Kidney epithelial cell (primary cell): ENCODE measurements around the gene CLEC4A. TPM values are rescaled to one million over a fixed set of nuclear protein-coding genes. Genes with fewer than 3 reads are reported as not detected.
"Not testable (repeated sequence)": the region's sequence is repeated elsewhere in the genome, so short reads cannot be mapped to it uniquely, and the experiment has no call there.

Experiments
- DNase-seq: peaks from one replicate; pipeline ENCODE4 v3.0.0-alpha.2; 2010; ENCODE audit warnings: low read depth
- H3K27me3 ChIP-seq: 2 replicates; pipeline ENCODE4 v1.6.0; 2011; ENCODE audit warnings: low read length; ENCODE audit not compliant: control insufficient read depth, insufficient read depth
- H3K36me3 ChIP-seq: 2 replicates; pipeline ENCODE4 v1.5.1; 2011; ENCODE audit warnings: low read length; ENCODE audit not compliant: control insufficient read depth, insufficient read depth
- H3K4me3 ChIP-seq: 2 replicates; pipeline ENCODE4 v1.5.1; 2011; ENCODE audit warnings: low read depth, mild to moderate bottlenecking, control low read depth, low read length
- total RNA-seq: library from RNA; depleted of rRNA; stranded (reverse); fragments of >200 nt; gene quantifications from 2 replicates; pipeline ENCODE4 v1.2.3, GENCODE V29; 2015
- TF ChIP-seq, protein P1 (sequence below): IDR thresholded peaks from 2 replicates; pipeline ENCODE4 v1.5.1; 2011; ENCODE audit warnings: mild to moderate bottlenecking, moderate library complexity, low read length, control low read depth, inconsistent platforms; ENCODE audit not compliant: insufficient read depth, poor library complexity, severe bottlenecking

The CLEC4A gene
- total RNA-seq, 1 donor from 2014 or later, result 0.50 TPM

DNA sequence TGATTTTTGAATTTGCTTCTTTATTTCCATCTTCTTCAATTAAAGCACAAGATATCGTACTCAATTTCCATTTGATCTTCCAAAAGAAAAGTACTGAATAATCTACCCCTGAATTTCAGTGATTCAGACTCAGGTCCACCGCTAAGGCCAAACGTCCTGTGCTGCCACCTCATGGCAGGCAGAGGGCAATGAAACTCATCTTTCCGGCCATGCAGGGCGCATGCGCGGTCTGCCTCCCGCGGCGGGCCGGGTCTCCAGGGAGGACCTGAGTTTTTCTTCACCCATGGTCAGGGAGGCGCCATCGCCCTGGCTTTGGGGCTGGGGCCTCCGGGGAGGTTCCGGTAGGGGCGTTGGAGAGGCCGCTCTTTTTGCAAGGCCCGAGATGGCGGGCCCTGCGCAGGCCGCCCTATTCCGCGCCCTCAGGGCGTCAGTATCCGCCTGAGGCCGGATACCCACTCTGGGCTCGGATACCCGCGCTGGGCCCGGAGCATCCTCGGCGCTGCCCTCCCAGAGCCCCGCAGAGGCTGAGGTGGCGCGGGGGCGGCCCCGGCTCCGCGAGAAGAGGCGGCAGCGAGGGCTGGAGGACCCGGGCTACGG lies 56.7 kb downstream of the CLEC4A start:
- TF ChIP-seq, protein P1, sequence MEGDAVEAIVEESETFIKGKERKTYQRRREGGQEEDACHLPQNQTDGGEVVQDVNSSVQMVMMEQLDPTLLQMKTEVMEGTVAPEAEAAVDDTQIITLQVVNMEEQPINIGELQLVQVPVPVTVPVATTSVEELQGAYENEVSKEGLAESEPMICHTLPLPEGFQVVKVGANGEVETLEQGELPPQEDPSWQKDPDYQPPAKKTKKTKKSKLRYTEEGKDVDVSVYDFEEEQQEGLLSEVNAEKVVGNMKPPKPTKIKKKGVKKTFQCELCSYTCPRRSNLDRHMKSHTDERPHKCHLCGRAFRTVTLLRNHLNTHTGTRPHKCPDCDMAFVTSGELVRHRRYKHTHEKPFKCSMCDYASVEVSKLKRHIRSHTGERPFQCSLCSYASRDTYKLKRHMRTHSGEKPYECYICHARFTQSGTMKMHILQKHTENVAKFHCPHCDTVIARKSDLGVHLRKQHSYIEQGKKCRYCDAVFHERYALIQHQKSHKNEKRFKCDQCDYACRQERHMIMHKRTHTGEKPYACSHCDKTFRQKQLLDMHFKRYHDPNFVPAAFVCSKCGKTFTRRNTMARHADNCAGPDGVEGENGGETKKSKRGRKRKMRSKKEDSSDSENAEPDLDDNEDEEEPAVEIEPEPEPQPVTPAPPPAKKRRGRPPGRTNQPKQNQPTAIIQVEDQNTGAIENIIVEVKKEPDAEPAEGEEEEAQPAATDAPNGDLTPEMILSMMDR, result peak; percentile 54
- DNase-seq, H3K27me3 ChIP-seq, H3K36me3 ChIP-seq: not testable (repeated sequence)
- peak overlapping the region; percentile 56 for H3K4me3 ChIP-seq

GRCh38 chr12:8181271-8181670 lies 57.9 kb downstream of the CLEC4A start:
- not testable (repeated sequence) for H3K27me3 ChIP-seq, DNase-seq, H3K36me3 ChIP-seq, H3K4me3 ChIP-seq

GRCh38 chr12:8182923-8183322 lies 59.5 kb downstream of the CLEC4A start:
- not testable (repeated sequence) for H3K4me3 ChIP-seq, H3K27me3 ChIP-seq, H3K36me3 ChIP-seq, DNase-seq

- not testable (repeated sequence) for H3K27me3 ChIP-seq, H3K4me3 ChIP-seq
Observed at GRCh38 chr12:8183346-8183745, 59.9 kb downstream of the CLEC4A start.

GRCh38 chr12:8184206-8184605 lies 60.8 kb downstream of the CLEC4A start:
- not testable (repeated sequence) for H3K27me3 ChIP-seq, H3K36me3 ChIP-seq, H3K4me3 ChIP-seq, DNase-seq

More at GRCh38 chr12:8183346-8183745, 59.9 kb downstream of the CLEC4A start:
- DNase-seq, H3K36me3 ChIP-seq: not testable (repeated sequence)

DNA sequence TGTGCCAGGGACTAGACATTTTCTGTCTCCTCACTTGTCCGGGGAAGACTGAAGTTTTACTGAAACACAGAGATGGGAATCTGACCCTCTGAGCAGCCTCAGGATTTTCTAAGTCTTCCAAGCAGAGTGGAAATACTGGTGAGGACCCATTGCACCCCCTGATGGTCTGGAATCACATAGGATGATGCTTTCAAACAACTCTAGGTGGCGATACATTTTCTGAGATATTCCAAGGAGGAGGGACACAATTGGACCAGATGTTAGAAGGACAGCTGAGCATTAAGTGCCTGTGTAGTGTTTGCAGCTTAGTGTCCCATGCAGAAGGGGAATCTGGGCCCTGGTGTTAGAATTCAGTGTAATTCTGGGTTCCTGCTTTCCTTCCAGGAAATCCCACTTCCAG lies 64.7 kb downstream of the CLEC4A start:
- not testable (repeated sequence) for H3K36me3 ChIP-seq, DNase-seq, H3K27me3 ChIP-seq, H3K4me3 ChIP-seq

Other genes starting within 250 kb of the CLEC4A start
- 19.0 and 21.7 TPM in 2 replicates for gene SLC2A3, start 187.4 kb upstream of the CLEC4A start, total RNA-seq
- gene FOXJ2, start 90.9 kb upstream of the CLEC4A start, total RNA-seq, result 14.8 and 15.3 TPM in 2 replicates
- 0.04 and 0.41 TPM in 2 replicates for gene C3AR1, start 57.3 kb upstream of the CLEC4A start, total RNA-seq
- gene NECAP1, start 41.3 kb upstream of the CLEC4A start, total RNA-seq, result 22.1 and 32.6 TPM in 2 replicates
- not detected in 2 replicates for gene ZNF705A, start 33.4 kb downstream of the CLEC4A start, total RNA-seq
- gene FAM90A1, start 104.0 kb downstream of the CLEC4A start, total RNA-seq, result 0.63 and 1.1 TPM in 2 replicates